HG03558 (cell line): ENCODE data around the gene TMOD3.

Experiments used
- ATAC-seq: cut with Tn5 transposase; IDR thresholded peaks from one replicate; pipeline ENCODE4 v1.9.1; 2021; ENCODE audit warnings: moderate number of reproducible peaks; ENCODE audit not compliant: unreplicated experiment; ENCODE audit errors: extremely low read depth

Gene TMOD3

DNA sequence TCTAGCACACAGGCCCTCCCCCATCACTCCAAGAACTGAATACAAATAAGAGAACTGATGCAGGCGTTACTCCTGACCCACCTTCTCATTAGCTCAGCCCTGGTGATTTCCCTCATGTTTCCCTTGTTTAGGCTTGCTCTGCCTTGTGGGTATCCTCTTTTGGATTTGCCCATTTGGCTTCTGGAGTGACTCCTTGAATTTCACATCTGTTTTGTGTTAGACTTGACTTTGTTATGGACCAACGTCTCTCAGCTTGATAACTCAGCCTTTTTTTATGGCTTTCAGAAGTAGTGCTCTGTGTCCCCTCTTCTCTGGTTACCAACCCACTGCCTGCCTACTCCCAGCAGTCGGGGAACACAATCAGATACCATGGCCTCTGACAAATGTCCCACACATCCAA lies 11.3 kb upstream of the TMOD3 start:
- ATAC-seq, result no peak

DNA sequence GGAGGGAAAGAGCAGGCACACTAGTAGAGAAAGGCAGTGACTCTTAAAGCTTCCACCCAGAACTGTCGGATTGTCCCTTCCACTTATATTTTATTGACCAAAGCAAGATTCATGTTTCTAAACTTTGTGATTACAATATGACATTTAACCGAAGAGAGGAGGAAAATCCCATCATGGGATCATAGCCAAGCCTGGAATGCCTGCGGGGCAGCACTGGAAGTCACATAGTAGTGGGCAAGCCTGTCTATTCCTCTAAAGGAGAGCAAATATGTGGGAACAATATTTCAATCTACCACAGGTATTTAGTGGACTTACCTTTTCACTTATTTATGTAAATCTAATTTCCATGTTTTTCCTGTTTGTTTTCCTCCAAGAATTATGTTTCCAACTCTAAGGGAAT lies 3.8 kb upstream of the TMOD3 start:
- no peak for ATAC-seq

DNA sequence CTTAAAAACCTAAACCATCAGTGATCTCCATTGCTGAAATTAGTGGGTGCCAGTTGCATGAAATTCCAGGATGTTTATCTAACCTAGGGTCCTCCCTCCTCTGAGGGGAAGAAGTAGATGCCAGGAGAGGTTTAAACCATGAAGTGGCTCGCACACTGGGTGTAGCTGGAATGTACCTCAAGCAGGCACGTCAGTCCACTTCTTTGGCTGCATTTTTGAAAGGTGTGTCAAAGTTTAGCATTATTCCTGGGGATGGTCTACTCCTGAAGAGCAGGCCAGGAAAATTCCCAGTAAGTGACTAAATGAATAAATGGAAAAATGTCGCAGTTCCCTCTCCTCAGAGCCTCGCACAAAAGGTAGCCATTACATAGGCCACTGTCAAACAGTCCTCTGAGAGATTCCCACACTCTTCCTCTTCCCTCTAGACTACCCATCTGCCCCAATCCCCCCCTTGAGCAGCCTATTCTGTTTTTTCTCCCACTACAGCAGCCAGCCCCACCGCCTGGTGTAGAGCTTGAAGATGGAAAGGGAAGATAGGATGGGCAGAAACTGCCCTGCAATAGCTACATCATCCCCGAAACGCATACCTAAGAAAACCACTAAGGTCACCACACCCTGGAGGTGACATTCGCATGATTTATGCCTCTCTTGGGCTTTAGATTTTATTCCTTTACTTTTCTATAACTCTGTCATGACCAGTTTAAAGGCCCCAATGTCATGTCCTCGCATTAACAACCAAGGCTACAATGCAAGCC lies 655 bp upstream of the TMOD3 start:
- no peak for ATAC-seq

DNA sequence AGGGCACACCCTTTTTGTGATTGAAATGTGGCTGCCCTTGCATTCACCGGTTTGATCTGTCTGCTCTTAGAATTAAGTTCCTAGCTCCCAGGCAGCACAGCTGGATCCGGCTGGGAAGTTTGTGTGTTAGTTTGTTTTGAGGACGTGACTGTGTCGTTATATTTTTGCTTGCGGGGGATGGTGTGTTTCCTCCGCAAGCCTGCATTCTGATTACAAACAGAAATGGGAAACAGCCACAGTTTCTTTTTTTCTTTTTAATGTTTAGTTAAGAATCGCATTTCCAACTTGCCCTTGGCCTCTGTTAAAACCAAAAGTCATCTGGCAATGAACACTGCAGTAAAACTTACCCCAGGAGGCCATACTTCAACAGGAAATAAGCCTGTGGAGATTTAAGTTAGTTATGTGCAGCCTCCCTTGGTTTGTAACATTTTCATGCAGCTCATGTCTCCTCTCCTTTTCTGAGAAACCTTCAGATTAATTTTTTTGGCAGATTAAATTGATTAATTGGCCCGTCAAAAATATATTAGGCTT lies 888 bp downstream of the TMOD3 start:
- ATAC-seq, result no peak

DNA sequence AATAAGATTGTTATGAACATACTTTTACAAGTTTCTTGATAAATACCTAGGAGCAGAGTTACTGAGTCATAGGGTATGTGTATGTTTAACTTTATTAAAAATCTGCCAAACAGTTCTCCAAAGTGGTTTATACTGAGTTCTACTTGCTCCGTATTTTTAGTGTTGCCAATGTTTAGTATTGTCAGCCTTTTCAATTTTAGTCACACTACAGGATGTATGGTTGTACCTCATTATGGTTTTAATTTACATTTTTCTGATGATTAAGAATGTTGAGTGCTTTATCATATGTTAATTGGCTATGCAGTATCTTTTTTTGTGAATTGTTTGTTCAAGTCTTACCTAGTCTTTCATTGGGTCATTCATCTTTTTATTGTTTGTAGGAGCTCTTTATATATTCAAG lies 4.3 kb downstream of the TMOD3 start:
- ATAC-seq, result no peak

DNA sequence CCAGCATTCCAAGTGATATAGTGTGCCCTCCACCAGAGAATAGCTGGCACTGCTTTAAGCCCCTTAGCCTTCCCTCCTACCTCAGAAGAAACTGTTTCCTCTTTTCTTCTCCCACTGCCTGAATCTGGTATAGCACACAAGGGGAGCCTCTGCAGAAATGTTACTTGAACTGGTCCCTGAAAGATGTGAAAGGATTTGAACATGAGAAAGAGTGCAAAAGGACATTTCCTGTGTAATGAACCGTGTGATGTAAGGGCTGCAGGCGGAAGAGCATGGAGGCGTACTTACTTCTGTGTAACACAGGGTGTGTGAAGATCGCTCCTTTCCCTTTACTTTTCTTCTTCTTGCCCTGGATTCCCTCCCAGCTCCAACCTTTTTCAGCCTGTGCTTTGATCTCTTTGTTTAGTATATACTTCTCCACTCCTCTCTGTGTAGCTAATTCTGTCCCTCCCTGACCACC lies 8.4 kb downstream of the TMOD3 start:
- ATAC-seq, result no peak

DNA sequence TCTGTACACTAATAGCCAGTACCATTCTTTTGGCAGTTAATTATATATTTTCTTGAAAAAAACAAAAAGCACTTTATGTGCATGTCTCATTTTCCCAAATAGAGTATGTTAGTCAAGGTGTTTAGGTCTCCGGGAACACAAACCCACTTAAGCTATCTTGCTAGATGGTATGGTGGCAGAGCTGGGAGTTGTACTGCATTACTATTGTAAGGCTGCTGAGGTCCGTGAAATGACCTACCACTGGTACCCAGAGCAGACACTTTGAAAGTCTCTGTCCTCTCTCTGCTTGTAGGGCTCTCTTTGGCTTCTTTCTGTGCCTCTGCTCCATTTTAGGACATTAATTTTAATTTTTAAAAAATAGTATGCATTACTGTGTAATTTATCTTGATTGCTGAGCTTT lies 8.8 kb downstream of the TMOD3 start:
- ATAC-seq, result no peak

DNA sequence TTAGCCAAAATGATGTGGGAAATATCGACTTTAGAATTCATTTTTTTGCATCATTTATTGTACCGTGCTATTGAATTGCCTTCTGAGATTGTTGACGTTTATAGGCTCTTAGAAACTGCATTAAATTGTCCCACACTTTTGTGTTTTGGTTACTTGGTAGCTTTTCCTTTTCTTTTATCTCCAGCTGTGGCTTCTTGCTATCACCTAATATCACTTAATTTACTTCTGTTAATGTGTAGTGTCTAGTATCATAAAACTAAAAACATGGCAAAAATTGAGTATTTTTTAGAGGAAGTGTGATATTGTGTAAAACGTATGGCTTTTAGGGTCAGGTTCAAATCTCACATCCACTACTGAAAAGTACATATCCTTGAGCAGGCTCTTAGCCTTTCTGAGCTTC lies 11.2 kb downstream of the TMOD3 start:
- ATAC-seq, result no peak

DNA sequence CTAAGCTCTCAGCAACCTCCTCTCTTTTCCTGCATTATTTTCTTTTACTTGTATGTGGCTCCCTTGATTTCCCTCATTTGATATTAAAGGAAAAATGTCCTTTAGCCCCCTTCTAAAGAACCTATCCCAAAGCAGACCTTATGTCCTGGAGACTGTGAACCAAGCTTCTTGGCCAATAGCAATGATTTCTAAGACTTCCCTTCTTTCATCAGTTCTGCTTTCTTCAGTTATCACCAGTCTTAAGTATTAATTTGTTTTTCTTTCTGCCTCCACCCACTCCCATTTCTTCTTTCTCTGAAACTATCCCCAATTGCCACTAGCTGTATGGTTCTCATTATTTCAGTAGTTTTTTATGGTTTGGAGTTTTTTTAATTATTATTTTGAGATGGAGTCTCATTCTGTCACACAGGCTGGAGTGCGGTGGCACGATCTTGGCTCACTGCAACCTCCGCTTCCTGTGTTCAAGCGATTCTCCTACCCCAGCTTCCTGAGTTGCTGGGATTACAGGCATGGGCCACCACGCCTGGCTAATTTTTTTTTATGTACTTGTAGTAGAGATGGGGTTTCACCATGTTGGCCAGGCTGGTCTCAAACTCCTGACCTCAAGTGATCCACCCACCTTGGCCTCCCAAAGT lies 12.1 kb downstream of the TMOD3 start:
- no peak for ATAC-seq

DNA sequence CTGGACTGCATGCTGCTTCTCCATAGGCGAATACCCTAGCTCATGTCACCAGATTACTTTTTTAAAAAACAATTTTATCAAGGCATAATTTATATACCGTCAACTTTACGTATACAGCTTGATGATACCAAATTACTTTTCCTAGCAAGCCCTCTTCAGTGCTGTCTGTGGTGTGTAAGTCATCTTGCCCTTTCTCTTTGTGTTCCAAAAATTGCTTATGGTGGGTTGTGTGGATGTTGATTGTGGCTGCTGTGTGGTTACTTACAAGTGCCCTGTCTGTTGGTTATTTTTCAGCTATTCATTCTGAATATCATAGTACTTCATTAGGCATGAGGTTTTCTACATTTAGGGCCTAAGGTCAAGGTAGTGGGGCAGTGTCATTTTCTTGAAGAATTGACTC lies 12.8 kb downstream of the TMOD3 start:
- no peak for ATAC-seq

DNA sequence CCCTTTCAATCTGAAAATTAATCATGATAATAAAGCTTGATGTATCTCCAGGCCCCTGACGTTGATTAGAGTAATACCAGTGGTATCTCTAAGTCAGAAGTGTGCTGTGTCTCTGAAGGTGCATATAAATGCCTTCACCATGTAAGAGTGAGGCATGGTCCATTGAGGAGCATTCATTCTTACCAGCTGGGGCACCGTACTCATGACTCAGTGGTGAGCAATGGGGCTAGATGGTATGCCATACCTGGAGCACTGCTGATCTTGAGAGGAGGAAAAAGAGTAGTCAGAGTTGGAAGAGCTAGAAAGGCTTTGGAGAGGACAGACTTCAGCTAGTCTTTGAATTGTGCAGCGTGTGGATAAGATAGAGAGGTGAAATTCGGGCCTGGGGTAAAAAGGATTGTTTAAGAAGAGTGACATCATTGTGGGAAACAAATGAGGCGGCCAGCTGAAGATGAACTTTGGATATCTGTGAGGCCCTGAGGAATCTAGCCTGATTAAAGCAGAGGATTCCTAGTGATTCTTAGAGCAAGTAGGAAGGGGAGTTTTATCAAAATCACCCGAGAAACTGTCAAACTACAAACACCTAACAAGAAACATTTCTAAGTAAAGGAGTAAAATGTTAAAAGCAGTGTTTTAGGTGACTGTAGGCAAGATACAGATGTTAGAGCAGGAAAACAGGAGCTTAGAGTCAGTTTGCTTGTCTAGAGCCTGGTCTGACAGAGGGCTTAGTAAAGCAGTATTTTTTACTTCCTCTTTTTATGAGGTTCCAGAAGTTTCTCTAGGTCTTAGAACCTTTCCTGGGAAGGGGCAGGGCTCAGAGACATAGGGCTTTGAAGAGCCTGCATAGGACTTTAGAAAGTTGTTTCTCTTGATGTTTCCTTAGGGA lies 13.6 kb downstream of the TMOD3 start:
- peak; percentile 33 for ATAC-seq

DNA sequence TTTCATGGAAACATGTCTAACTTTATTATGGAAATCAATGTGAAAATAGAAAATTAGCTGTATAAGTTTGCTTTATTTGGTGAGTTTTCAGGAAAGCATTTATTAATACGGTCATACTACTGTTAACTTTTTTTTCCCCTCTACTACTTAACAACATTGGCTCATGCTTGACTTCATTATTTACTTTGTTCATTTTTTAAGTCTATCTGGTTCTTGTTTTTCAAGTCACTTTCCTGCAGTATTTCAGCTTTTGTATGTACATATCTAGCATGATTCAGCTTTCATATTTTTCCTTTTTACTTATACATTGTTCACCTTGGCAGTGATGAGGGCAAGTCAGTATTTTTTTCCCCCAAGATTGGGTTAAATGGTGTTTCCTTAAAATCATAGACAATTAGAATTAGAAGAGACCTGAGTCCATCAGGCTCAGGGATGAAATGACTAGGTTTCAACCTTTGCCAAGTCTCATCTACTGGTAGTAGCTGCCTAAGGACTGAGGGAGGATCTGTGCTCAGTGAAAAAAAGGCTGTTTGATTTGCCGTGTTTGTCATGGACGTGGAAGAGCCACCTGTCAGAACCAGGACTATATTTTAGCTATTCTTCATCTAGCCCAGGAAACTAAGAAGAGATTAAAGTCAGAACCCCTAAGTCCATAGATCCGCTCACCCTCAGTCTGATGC lies 15.4 kb downstream of the TMOD3 start:
- no peak for ATAC-seq

DNA sequence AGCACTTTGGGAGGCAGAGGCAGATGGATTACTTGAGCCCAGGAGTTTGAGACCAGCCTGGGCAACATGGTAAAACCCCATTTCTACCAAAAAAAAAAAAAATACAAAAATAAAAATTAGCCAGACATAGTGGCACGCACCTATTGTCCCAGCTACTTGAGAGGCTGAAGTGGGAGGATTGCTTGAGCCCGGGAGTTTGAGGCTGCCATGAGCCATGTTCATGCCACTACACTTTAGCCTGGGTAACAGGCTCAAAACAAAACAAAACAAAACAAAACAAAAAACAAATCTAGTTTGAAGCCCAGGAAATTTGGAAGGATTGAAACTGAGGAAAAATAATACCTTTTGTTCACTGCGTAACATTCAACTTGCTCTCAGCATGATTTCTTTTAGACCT lies 16.6 kb downstream of the TMOD3 start:
- no peak for ATAC-seq

DNA sequence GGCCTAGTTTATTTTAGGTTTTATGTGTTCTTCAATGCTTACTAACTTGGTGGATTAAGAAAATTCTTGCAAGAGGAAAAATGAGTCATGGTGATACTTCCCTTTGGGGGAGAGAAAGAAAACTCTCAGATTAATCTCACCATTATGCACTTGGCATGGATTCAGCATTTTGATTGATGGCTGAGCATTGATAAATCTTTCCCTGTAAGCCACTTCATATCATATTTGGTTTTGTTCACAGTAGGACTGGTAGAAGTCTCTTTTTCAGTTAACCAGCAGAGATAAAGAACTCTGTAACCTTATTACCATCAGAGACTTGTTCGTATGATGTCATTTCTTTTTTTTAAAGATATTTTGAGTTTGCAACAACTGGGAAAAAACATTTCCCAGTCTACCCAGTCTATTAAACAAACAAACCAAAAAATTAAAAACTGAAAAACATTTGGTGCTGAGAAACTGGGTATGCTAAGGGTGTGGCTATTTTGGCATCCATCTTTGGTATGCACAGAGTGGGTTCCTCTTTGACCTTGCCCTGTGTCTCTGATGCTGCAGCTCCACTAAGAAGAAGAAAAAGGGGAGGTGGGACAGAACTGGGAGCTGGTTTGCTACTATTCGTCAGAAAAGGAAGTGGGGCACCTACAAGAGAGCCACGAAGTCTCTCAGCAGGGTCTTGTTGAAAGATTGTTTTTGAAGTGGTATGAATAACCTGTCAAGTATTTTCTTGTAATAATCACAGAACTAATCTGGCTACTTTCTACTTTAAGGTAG lies 17.2 kb downstream of the TMOD3 start:
- no peak for ATAC-seq

DNA sequence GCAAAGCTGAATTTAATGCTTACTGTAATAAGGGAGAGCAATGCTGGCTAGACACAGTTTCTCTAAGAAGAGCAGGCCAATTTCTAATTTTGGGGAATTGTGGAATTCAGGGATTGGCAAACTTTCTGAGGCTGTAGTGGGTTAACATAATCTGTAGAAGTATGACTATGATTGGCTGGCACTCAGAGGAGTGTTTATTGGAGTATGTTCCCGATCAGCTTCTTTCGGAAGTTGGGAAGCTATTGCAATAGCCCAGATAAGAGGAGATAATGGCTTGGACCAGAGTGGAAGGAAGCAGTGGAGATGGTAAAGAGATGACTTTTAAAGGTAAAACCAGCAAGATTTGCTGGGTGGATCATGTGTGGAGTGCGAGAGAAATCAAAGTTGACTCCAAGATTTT lies 19.4 kb downstream of the TMOD3 start:
- no peak for ATAC-seq

DNA sequence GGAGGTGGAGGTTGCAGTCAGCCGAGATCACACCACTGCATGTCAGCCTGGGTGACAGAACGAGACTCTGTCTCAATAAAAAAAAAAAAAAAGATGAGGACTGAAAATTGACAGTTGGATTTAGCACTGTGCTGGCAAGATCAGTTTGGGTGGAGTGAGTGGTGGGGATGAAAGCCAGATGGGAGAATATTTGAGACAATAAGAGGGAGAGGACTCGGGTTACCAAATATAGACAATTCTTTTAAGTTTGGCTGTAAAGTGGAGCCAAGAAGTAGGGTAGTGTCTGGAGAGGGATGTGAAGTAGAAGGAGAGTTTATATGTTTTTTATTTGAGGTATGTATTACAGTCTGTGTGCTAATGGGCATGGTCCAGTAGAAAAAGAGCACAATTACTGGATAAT lies 20.4 kb downstream of the TMOD3 start:
- no peak for ATAC-seq

DNA sequence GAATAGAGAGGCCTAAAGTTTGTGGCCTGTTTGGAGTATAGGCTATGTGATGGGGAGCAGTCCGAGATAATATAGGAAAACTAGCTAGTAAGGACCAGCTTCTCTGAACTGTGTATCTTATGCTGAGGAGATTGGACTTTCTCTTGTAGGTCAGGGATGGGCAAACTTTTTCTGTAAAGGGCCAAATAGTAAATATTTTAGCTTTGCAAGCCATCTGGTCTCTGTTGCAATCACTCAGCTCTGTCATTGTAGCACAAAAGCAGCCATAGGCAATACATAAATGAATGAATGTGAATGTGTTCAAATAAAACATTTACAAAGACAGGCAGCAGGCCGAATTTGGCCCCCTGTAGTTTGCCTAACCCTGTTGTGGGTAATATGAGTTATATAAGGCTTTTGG lies 24.5 kb downstream of the TMOD3 start:
- ATAC-seq, result no peak

DNA sequence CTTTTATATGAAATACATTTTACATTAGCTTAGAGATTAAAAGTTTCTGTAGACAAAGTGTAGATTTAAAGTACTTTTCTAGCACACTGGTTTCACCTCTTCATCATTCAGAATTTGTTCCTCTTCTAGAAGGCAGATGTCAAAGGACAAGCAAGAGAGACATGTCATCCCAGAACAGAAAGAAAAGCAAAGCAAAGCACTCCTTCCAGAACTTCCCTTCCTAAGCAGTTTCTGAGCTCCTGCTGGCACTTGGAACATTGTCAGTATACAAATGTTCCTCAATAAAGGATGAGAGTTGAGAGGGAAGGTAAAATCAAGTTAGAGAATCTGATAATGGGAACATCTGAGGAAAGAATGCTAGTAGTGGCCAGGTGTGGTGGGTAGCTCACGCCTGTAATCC lies 26.2 kb downstream of the TMOD3 start:
- ATAC-seq, result no peak

DNA sequence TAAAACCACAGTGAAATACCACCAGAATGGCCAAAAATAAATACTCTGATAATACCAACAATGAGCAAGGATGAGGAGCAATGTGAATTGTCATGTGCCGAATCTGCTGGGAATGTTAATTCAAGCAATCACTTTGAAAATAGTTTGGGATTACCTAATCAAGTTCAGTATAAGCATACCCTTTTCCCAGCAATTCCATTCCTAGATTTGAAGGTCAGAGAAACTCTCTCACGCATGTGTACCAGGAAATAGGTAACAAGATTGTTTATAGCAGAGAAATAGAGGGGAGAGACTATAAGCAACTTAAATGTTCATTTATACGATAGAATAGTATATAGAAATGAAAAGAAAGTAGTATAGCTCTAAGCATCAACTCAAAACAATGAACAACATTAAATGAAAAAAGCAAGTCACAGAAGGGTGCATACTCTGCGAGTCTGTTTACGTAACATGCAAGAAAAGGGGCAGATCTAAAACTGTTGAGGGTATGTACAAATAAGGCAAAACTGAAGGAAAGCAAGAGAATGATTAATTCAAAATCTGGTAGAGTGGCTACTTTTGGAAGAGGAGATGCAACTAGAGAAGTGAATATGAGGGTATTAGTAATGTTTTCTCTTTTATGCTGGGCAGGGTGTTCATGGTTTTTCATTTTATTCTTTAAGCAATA lies 27.4 kb downstream of the TMOD3 start:
- ATAC-seq, result no peak
